KMS-11 (cell line): ENCODE data around the gene CHPT1.

Experiments
- H2AFZ ChIP-seq: fragments of 200-600 bp; sonication (generic); 2 replicates; pipeline ENCODE4 v1.6.1; 2016; ENCODE audit warnings: antibody characterized with exemption, mixed run types, low read depth
- H3K27ac ChIP-seq: fragments of 200-600 bp; sonication (generic); 2 replicates; pipeline ENCODE4 v1.6.1; 2016; ENCODE audit warnings: mild to moderate bottlenecking, mixed run types
- H3K27me3 ChIP-seq: fragments of 200-600 bp; sonication (generic); 2 replicates; pipeline ENCODE4 v1.6.1; 2017; ENCODE audit warnings: mild to moderate bottlenecking, low read depth, mixed run types, moderate library complexity; ENCODE audit not compliant: insufficient read depth
- H3K36me3 ChIP-seq: fragments of 200-600 bp; sonication (generic); 2 replicates; pipeline ENCODE4 v1.6.1; 2017; ENCODE audit warnings: mild to moderate bottlenecking, mixed run types; ENCODE audit not compliant: insufficient read depth
- H3K4me1 ChIP-seq: fragments of 200-600 bp; sonication (generic); 2 replicates; pipeline ENCODE4 v1.6.1; 2016; ENCODE audit warnings: mild to moderate bottlenecking, low read depth, mixed run types; ENCODE audit not compliant: poor library complexity, severe bottlenecking
- H3K4me2 ChIP-seq: fragments of 200-600 bp; sonication (generic); 2 replicates; pipeline ENCODE4 v1.7.0; 2016; ENCODE audit warnings: mild to moderate bottlenecking, mixed run types
- H3K4me3 ChIP-seq: fragments of 200-600 bp; sonication (generic); IDR thresholded peaks from 2 replicates; pipeline ENCODE4 v1.6.1; 2017; ENCODE audit warnings: low read depth, low read length, mixed read lengths; ENCODE audit not compliant: insufficient read depth
- H3K79me2 ChIP-seq: fragments of 200-600 bp; sonication (generic); 2 replicates; pipeline ENCODE4 v1.6.1; 2016; ENCODE audit warnings: low read depth, mixed run types; ENCODE audit not compliant: insufficient read depth
- H3K9ac ChIP-seq: fragments of 200-600 bp; sonication (generic); 2 replicates; pipeline ENCODE4 v1.6.1; 2016; ENCODE audit warnings: mild to moderate bottlenecking, mixed run types
- H4K20me1 ChIP-seq: fragments of 200-600 bp; sonication (generic); 2 replicates; pipeline ENCODE4 v1.6.1; 2016; ENCODE audit warnings: mild to moderate bottlenecking, mixed run types; ENCODE audit not compliant: insufficient read depth
- TF ChIP-seq, protein P1 (sequence below): fragments of 200-600 bp; sonication (generic); conservative IDR thresholded peaks from 2 replicates; pipeline ENCODE4 v1.6.1; 2017; ENCODE audit warnings: low read depth, mild to moderate bottlenecking, antibody characterized with exemption, low read length, moderate library complexity, mixed read lengths

The CHPT1 gene

DNA sequence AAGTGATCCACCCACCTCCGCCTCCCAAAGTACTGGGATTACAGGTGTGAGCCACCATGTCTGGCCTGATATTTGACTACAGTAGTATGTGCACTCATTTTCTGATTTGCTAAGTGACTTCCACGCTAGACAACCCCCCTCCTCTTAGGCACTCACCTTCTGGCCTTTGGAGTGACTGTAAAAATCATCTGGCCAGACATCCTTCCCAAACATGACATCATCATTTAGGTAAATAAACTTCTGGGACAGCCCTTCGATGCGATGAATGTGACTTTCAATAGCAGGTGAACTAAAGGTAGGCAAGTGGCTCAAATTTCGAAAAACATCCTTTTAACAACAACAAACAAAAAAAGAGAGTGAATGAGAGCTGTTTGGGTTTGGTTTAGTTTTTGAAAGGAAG is 72.4 kb downstream of the CHPT1 start:
- Histone ChIP-seq H3K4me1 (peaks cover 49% of the 10 kb centered on the region), H4K20me1 (no peaks in the 10 kb centered on the region), H3K27me3 (no peaks in the 10 kb centered on the region), H3K9ac (no peak overlapping the region), H3K27ac (no peak overlapping the region), H3K4me2 (no peak overlapping the region), H3K36me3 (no peaks in the 10 kb centered on the region), H3K79me2 (no peaks in the 10 kb centered on the region), H3K4me3 (no peak overlapping the region), H2AFZ (no peak overlapping the region)
- TF ChIP-seq, protein P1, sequence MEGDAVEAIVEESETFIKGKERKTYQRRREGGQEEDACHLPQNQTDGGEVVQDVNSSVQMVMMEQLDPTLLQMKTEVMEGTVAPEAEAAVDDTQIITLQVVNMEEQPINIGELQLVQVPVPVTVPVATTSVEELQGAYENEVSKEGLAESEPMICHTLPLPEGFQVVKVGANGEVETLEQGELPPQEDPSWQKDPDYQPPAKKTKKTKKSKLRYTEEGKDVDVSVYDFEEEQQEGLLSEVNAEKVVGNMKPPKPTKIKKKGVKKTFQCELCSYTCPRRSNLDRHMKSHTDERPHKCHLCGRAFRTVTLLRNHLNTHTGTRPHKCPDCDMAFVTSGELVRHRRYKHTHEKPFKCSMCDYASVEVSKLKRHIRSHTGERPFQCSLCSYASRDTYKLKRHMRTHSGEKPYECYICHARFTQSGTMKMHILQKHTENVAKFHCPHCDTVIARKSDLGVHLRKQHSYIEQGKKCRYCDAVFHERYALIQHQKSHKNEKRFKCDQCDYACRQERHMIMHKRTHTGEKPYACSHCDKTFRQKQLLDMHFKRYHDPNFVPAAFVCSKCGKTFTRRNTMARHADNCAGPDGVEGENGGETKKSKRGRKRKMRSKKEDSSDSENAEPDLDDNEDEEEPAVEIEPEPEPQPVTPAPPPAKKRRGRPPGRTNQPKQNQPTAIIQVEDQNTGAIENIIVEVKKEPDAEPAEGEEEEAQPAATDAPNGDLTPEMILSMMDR = no peak

DNA sequence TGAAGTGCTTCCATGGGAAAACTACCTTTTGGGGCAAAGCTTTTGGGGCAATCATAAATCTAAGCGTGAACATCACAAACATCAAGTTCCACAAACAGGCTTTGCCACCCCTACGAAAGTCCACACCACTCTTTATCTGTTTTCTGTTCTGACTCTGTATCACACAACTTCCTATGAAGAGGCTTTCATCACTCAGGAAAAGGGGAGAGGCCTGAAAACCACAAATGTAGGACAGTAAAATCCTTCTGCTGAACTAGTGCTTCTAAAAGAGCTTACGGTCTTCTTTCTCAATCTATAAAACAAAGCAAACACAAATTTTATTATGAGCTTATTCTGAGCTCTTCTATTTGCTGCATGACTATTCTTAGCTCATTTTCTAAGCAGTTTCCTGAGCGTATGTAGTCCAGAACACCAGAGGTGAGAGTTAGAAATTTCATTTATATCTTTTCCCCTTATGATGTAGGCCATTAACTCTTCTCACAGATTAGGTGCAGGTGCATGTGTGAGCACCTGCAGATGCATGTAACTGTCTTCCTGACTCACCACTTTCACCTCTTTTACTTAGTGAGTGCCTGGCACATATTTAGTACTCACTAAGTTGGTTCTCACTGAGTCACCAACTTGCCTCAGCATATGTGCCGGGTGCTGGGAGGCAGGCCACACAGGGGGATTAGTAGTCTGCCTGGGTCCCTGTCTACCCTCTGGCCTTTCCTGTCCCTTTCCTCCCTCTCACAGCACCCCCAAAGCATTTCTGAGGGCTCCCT is 74.8 kb downstream of the CHPT1 start:
- H4K20me1 ChIP-seq = no peaks in the 10 kb centered on the region
- H3K4me3 ChIP-seq = no peak overlapping the region
- TF ChIP-seq, protein P1 = 0 out of 2 replicates have a peak, but pooled peaks have one; percentile 15
- H3K9ac ChIP-seq = peak overlapping the region; percentile 33; the same call in 1 of the 2 replicates
- H3K4me2 ChIP-seq = peak overlapping the region; percentile 77
- no peaks in the 10 kb centered on the region for H3K36me3 ChIP-seq
- H2AFZ ChIP-seq = no peak overlapping the region
- peak overlapping the region; percentile 69 for H3K27ac ChIP-seq
- H3K27me3 ChIP-seq = no peaks in the 10 kb centered on the region
- no peaks in the 10 kb centered on the region for H3K79me2 ChIP-seq
- H3K4me1 ChIP-seq = peaks cover 50% of the 10 kb centered on the region

DNA sequence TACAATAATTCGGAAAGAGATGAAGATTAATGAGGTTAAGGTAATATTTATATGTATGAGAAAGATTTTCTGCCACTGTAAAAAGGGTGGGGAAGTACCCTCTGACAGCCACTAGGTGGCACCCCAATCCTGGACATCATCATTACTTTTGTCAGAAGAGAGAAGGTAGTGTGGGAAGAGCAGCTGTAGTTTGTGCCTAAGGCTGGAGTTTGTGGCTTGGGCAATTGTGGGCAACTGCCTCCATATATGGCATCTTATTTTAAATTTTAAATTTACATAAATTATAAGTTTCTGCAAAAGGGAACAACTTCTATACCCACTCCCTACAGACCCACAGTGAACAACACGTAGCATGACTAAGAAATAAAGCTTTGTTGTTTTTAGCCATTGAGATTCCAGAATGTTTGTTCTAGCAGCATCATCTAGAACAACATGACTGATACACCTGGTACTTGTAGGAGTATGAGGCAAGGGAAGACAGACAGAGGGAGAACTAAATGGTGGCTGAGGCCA is 76.3 kb downstream of the CHPT1 start:
- H2AFZ ChIP-seq = no peak overlapping the region

DNA sequence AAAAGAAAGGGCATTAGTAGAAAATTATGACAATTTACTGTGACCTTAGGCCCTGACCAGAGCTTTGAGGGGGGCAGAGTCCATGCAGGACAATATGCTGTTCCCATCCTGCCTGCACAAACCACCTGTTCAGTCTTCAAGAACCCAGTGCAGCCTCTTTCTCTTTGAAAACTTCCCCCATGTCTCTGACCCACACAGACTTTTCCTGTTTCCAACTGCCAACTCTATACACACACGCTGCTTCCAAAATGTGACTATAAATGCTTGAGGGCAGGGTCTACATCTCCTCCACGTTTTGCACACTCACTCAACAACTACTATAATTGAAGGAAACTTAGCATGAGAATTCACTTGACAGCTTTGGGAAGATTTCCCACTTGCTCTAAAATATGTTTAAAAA is 78.4 kb downstream of the CHPT1 start:
- TF ChIP-seq, protein P1 = no peak
- no peak overlapping the region for H3K27ac ChIP-seq
- H3K9ac ChIP-seq = no peak overlapping the region
- no peaks in the 10 kb centered on the region for H3K36me3 ChIP-seq
- no peaks in the 10 kb centered on the region for H4K20me1 ChIP-seq
- H3K4me2 ChIP-seq = no peak overlapping the region
- H3K27me3 ChIP-seq = no peaks in the 10 kb centered on the region
- no peaks in the 10 kb centered on the region for H3K79me2 ChIP-seq
- peaks cover 55% of the 10 kb centered on the region for H3K4me1 ChIP-seq
- no peak overlapping the region for H3K4me3 ChIP-seq
- no peak overlapping the region for H2AFZ ChIP-seq

More for the DNA sequence above, 76.3 kb downstream of the CHPT1 start:
- TF ChIP-seq, protein P1 = peak; percentile 87
- Histone ChIP-seq H3K4me1 (peaks cover 64% of the 10 kb centered on the region), H3K4me3 (no peak overlapping the region), H3K79me2 (no peaks in the 10 kb centered on the region), H3K36me3 (no peaks in the 10 kb centered on the region), H4K20me1 (no peaks in the 10 kb centered on the region), H3K27me3 (no peaks in the 10 kb centered on the region), H3K9ac (no peak overlapping the region), H3K4me2 (peak overlapping the region; percentile 77; the same call in 1 of the 2 replicates), H3K27ac (peak overlapping the region; percentile 69; the same call in 1 of the 2 replicates)
